HepG2 (cell line): ENCODE data around the gene ZSCAN31. TPM values are rescaled to one million over a fixed set of nuclear protein-coding genes. Genes with fewer than 3 reads are reported as not detected.

Source experiments
- ATAC-seq: fragments of 200-7000 bp; cut with Tn5 transposase; 3 replicates; pipeline ENCODE4 v1.9.1; 2020; ENCODE audit warnings: mild to moderate bottlenecking, moderate library complexity
- BruUV-seq: library from RNA; stranded (reverse); fragments of 400-500 nt; replicated peaks from 2 replicates; lab custom pipeline; 2021; lab: Mats Ljungman, UMichigan
- CTCF ChIA-PET: fragments of 300-600 bp; formaldehyde crosslinking; extraction: SDS; loops from one replicate; lab custom pipeline; 2021; ENCODE audit warnings: low total read pairs, inconsistent platforms, low intra/inter-chr PET ratio; lab: Yijun Ruan, JAX
- POLR2A ChIA-PET: fragments of 350-600 bp; sonication (Branson Sonifier 250); formaldehyde crosslinking; loops from one replicate; lab custom pipeline; 2020; ENCODE audit warnings: antibody characterized with exemption, inconsistent platforms; lab: Yijun Ruan, JAX
- DNase-seq: peaks from one replicate; pipeline ENCODE4 v3.0.0-alpha.2; 2015; ENCODE audit warnings: low spot score
- FAIRE-seq: peaks from 3 replicates; lab custom pipeline; 2011; peaks lifted over from hg19 to GRCh38; lab: Jason Lieb, UNC
- H2AFZ ChIP-seq: one replicate; pipeline ENCODE4 v1.6.1; 2011; ENCODE audit warnings: low read length, inconsistent platforms
- H3K27ac ChIP-seq: fragments of 300-600 bp; 3 replicates; pipeline ENCODE4 v1.8.0; 2011; ENCODE audit warnings: mixed run types, mild to moderate bottlenecking, mixed read lengths, low read length, inconsistent platforms; ENCODE audit not compliant: insufficient read depth; ENCODE audit errors: extremely low read length
- H3K27me3 ChIP-seq, 2 experiments: fragments of 200-600 bp in 1 of 2; 2 replicates in 1 of 2; 3 replicates in 1 of 2; pipeline versions ENCODE4 v1.6.0 to v1.8.0; 2011; ENCODE audit warnings: low read length in 2 of 2, mild to moderate bottlenecking in 2 of 2, moderate library complexity in 2 of 2, inconsistent platforms in 1 of 2; ENCODE audit not compliant: insufficient read depth in 2 of 2, control insufficient read depth in 1 of 2
- H3K36me3 ChIP-seq, 2 experiments: fragments of 200-600 bp in 1 of 2; replicated peaks in 1 of 2; 2 replicates in 1 of 2; 3 replicates in 1 of 2; pipeline versions ENCODE4 v1.5.1 to v1.8.0; 2011; ENCODE audit warnings: low read length in 2 of 2, inconsistent platforms in 1 of 2; ENCODE audit not compliant: insufficient read depth in 2 of 2, control insufficient read depth in 1 of 2
- H3K4me1 ChIP-seq: 2 replicates; pipeline ENCODE4 v1.5.1; 2012; ENCODE audit warnings: low read length, inconsistent platforms; ENCODE audit not compliant: insufficient read depth
- H3K4me2 ChIP-seq: 2 replicates; pipeline ENCODE4 v1.6.0; 2011; ENCODE audit warnings: low read depth, low read length, inconsistent platforms
- H3K4me3 ChIP-seq, 3 experiments: fragments of 200-600 bp in 1 of 3; sonication (generic), shearing (Covaris generic) in 1 of 3; replicated peaks in 1 of 3; 2 replicates each; pipeline ENCODE4 v1.5.1; 2011 to 2016; ENCODE audit warnings: low read length in 3 of 3, inconsistent platforms in 2 of 3, low read depth in 2 of 3, mild to moderate bottlenecking in 2 of 3, control low read depth in 1 of 3, mixed read lengths in 1 of 3; ENCODE audit not compliant: insufficient read depth in 1 of 3
- H3K79me2 ChIP-seq: one replicate; pipeline ENCODE4 v1.6.1; 2011; ENCODE audit warnings: low read length, inconsistent platforms; ENCODE audit not compliant: insufficient read depth
- H3K9ac ChIP-seq: 2 replicates; pipeline ENCODE4 v1.6.0; 2011; ENCODE audit warnings: mild to moderate bottlenecking, low read depth, low read length, inconsistent platforms; ENCODE audit not compliant: insufficient read depth
- H3K9me3 ChIP-seq: 2 replicates; pipeline ENCODE4 v1.5.1; 2012; ENCODE audit warnings: mild to moderate bottlenecking, low read length
- H4K20me1 ChIP-seq: 2 replicates; pipeline ENCODE4 v1.6.0; 2011; ENCODE audit warnings: inconsistent platforms, mild to moderate bottlenecking, low read length, moderate library complexity; ENCODE audit not compliant: insufficient read depth
- ADNP ChIP-seq: sonication (generic); formaldehyde crosslinking; IDR thresholded peaks from 2 replicates; pipeline ENCODE4 v1.4.0; 2020; ENCODE audit warnings: missing genetic modification reagents
- DMAP1 ChIP-seq: IDR thresholded peaks from 2 replicates; pipeline ENCODE4 v1.6.1; 2016
- GFI1 ChIP-seq: sonication (generic); formaldehyde crosslinking; IDR thresholded peaks from 2 replicates; pipeline ENCODE4 v1.5.0; 2020; ENCODE audit warnings: missing genetic modification reagents, mild to moderate bottlenecking, borderline replicate concordance
- HIVEP1 ChIP-seq: sonication (generic); formaldehyde crosslinking; IDR thresholded peaks from 2 replicates; pipeline ENCODE4 v1.4.0; 2020; ENCODE audit warnings: mild to moderate bottlenecking, missing genetic modification reagents
- MIER3 ChIP-seq: IDR thresholded peaks from 2 replicates; pipeline ENCODE4 v1.6.1; 2016; ENCODE audit warnings: missing compliant biosample characterization, borderline replicate concordance
- NR2F2 ChIP-seq: IDR thresholded peaks from 2 replicates; pipeline ENCODE4 v1.6.1; 2012; ENCODE audit warnings: low read depth, inconsistent platforms, borderline replicate concordance
- NRL ChIP-seq: sonication (generic); formaldehyde crosslinking; IDR thresholded peaks from 2 replicates; pipeline ENCODE4 v1.5.0; 2020; ENCODE audit warnings: missing genetic modification reagents, mild to moderate bottlenecking, moderate library complexity, borderline replicate concordance
- PRDM4 ChIP-seq: sonication (generic); formaldehyde crosslinking; IDR thresholded peaks from 2 replicates; pipeline ENCODE4 v1.9.0; 2021; ENCODE audit warnings: missing genetic modification reagents, borderline replicate concordance
- RBM39 ChIP-seq: fragments of 200-400 bp; formaldehyde crosslinking; IDR thresholded peaks from one replicate; pipeline ENCODE4 v1.6.1; 2018; ENCODE audit warnings: antibody characterized with exemption, mild to moderate bottlenecking, low read depth, low read length; ENCODE audit not compliant: poor library complexity, severe bottlenecking
- SP1 ChIP-seq, 2 experiments: fragments of 450-650 bp in 1 of 2; sonication (generic) in 1 of 2; formaldehyde crosslinking in 1 of 2; IDR thresholded peaks; 2 replicates each; pipeline versions ENCODE4 v1.4.0 to v1.6.1; 2016 to 2020; ENCODE audit warnings: missing genetic modification reagents in 1 of 2
- ZFP36 ChIP-seq: fragments of 150-350 bp; IDR thresholded peaks from 2 replicates; pipeline ENCODE4 v1.6.1; 2018; ENCODE audit warnings: borderline replicate concordance, low read length, low read depth; ENCODE audit not compliant: partially characterized antibody
- ZNF292 ChIP-seq: sonication (generic); formaldehyde crosslinking; IDR thresholded peaks from 2 replicates; pipeline ENCODE4 v1.8.1; 2022; ENCODE audit warnings: mild to moderate bottlenecking, low read depth, missing genetic modification reagents, borderline replicate concordance
- ZNF350 ChIP-seq: sonication (generic); formaldehyde crosslinking; IDR thresholded peaks from 2 replicates; pipeline ENCODE4 v1.4.0; 2020; ENCODE audit warnings: mild to moderate bottlenecking, low read depth, missing genetic modification reagents, borderline replicate concordance
- ZNF432 ChIP-seq: sonication (generic); formaldehyde crosslinking; IDR thresholded peaks from 2 replicates; pipeline ENCODE4 v1.5.0; 2020; ENCODE audit warnings: missing genetic modification reagents, mild to moderate bottlenecking, borderline replicate concordance
- ZNF468 ChIP-seq: sonication (generic); formaldehyde crosslinking; IDR thresholded peaks from 2 replicates; pipeline ENCODE4 v1.8.0; 2022; ENCODE audit warnings: mild to moderate bottlenecking, moderate library complexity, missing genetic modification reagents
- ZNF513 ChIP-seq: sonication (generic); formaldehyde crosslinking; conservative IDR thresholded peaks from 2 replicates; pipeline ENCODE4 v1.5.0; 2020; ENCODE audit warnings: missing genetic modification reagents
- ZNF569 ChIP-seq: sonication (generic); formaldehyde crosslinking; IDR thresholded peaks from 2 replicates; pipeline ENCODE4 v1.5.0; 2020; ENCODE audit warnings: mild to moderate bottlenecking, missing genetic modification reagents, moderate library complexity, borderline replicate concordance
- ZNF614 ChIP-seq: IDR thresholded peaks from 2 replicates; pipeline ENCODE4 v1.6.1; 2018; ENCODE audit warnings: missing biosample characterization, missing genetic modification reagents, inconsistent platforms, borderline replicate concordance
- ZNF678 ChIP-seq: sonication (generic); formaldehyde crosslinking; IDR thresholded peaks from 2 replicates; pipeline ENCODE4 v1.4.0; 2020; ENCODE audit warnings: mild to moderate bottlenecking, missing genetic modification reagents
- WGBS: methylation state at CpG from one replicate; pipeline ENCODE4 v1.1.6; 2017; ENCODE audit warnings: low lambda C conversion rate; 5-methylcytosine and 5-hydroxymethylcytosine counted together
- in situ Hi-C: cut with HindIII; loops from 2 replicates; pipeline ENCODE4 v1.10.0; 2017; ENCODE audit warnings: low pct_unique_long_range_greater_than_20kb; ENCODE audit not compliant: extremely low pct_ligation_motif_present
- intact Hi-C: fragments of 100-400 bp; cut with micrococcal nuclease; formaldehyde crosslinking; loops from one replicate; pipeline ENCODE4 v1.10.0; 2022; ENCODE audit not compliant: unreplicated experiment
- polyA plus RNA-seq, 8 experiments: library from polyadenylated mRNA; depleted of rRNA in 3 of 8; stranded (reverse) in 7 of 8; unstranded in 1 of 8; fragments of >200 nt; fragmentation: Illumina TruSeq in 4 of 8; extraction: Trizol in 4 of 8; gene quantifications; 2 replicates each; pipeline versions ENCODE4 v1.2.1 to v1.2.3, GENCODE V29; 2011 to 2016; ENCODE audit warnings: low read depth in 4 of 8, missing spikeins in 1 of 8, mixed read lengths in 1 of 8; ENCODE audit not compliant: insufficient read depth in 1 of 8
- total RNA-seq, 5 experiments: library from RNA; depleted of rRNA; stranded (reverse); fragments of >200 nt; fragmentation: Illumina TruSeq; extraction: Trizol; gene quantifications; 2 replicates each; pipeline ENCODE4 v1.2.3, GENCODE V29; 2016; ENCODE audit warnings: low read depth in 1 of 5
- TF ChIP-seq, protein P1 (sequence below): IDR thresholded peaks from 2 replicates; pipeline ENCODE4 v1.6.1; 2018; ENCODE audit warnings: missing genetic modification reagents

Gene ZSCAN31
- total and polyA plus RNA-seq, 2 of the 13 experiments (the other 11 are each of a cell fraction or from before 2014, with no cell fraction given) = 5.3 to 6.2 TPM

GRCh38 chr6:28345201-28345600 is 9.3 kb upstream of the ZSCAN31 start:
- Histone ChIP-seq H4K20me1 (no peaks in the 10 kb centered on the region), H3K4me3 (peak overlapping the region in 1 of 3 experiments; percentile 0; a peak in 1 of 6 replicates), H3K36me3 (no peaks in the 10 kb centered on the region), H3K9ac (no peak overlapping the region), H2AFZ (no peak overlapping the region), H3K4me1 (peaks cover 19% of the 10 kb centered on the region), H3K9me3 (peaks cover 3% of the 10 kb centered on the region), H3K27me3 (no peaks in the 10 kb centered on the region; a peak in 1 of 5 replicates), H3K79me2 (peaks cover under 1% of the 10 kb centered on the region), H3K4me2 (peak overlapping the region; percentile 43), H3K27ac (no peak overlapping the region)
- ATAC-seq = peak; percentile 85
- in situ Hi-C loops = no loop called here
- ChIA-PET POLR2A (interaction anchor here (1.0 to 2.4 kb wide), 6 partner anchors 9 to 209 kb away, joined by 3 to 38 read pairs (median 6); partner anchors contain the start of genes PGBD1, ZSCAN26 and ZSCAN31), CTCF (no interaction called here)
- no TSS peak for BruUV-seq
- WGBS = 29% methylated on average over 1 of the region's 1 CpG
- FAIRE-seq = peak; percentile 68
- intact Hi-C loops = loop anchor here (1.0 kb wide), 1 partner anchor 10 kb away; no protein-coding TSS in a partner anchor
- DNase-seq = peak; percentile 56
- TF ChIP-seq ZNF569 (no peak), ADNP (no peak), ZNF292 (CRISPR knock-in tag) (no peak), ZNF513 (CRISPR knock-in tag) (no peak), ZNF468 (CRISPR knock-in tag) (no peak), GFI1 (0 out of 2 replicates have a peak, but pooled peaks have one; percentile 30), NRL (CRISPR knock-in tag) (no peak), SP1 (IDR thresholded peaks at IDR 0.05) (no peak), SP1 (CRISPR knock-in tag; IDR thresholded peaks at IDR 0.05) (no peak), MIER3 (no peak), RBM39 (no peak), ZNF678 (CRISPR knock-in tag) (no peak), DMAP1 (no peak), ZNF350 (CRISPR knock-in tag) (no peak), NR2F2 (no peak), HIVEP1 (CRISPR knock-in tag) (no peak), ZNF432 (CRISPR knock-in tag) (no peak), ZFP36 (no peak), PRDM4 (CRISPR knock-in tag) (no peak), ZNF614 (CRISPR knock-in tag) (peak; percentile 94)
- TF ChIP-seq, protein P1, sequence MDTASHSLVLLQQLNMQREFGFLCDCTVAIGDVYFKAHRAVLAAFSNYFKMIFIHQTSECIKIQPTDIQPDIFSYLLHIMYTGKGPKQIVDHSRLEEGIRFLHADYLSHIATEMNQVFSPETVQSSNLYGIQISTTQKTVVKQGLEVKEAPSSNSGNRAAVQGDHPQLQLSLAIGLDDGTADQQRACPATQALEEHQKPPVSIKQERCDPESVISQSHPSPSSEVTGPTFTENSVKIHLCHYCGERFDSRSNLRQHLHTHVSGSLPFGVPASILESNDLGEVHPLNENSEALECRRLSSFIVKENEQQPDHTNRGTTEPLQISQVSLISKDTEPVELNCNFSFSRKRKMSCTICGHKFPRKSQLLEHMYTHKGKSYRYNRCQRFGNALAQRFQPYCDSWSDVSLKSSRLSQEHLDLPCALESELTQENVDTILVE (CRISPR knock-in tag) = no peak
